Measurements from ENCODE around the gene OR2T35. TPM values are rescaled to one million over a fixed set of nuclear protein-coding genes. Genes with fewer than 3 reads are reported as not detected.
"Not testable (repeated sequence)": the region's sequence is repeated elsewhere in the genome, so short reads cannot be mapped to it uniquely, and the experiment has no call there.

The OR2T35 gene
- total RNA-seq, 2 experiments from 2014 or later = not detected

- H3K4me2 ChIP-seq (ENCODE audit: low read length); H3K79me2 ChIP-seq (ENCODE audit: insufficient read depth, low read depth, low read length); H3K27ac ChIP-seq (ENCODE audit: low read depth, low read length, poor library complexity, severe bottlenecking); H3K4me3 ChIP-seq (ENCODE audit: low read depth, low read length, poor library complexity, severe bottlenecking); BruUV-seq (replicated peaks); H3K9me2 ChIP-seq (ENCODE audit: insufficient read depth, low read length); POLR2A ChIA-PET; DNase-seq (ENCODE audit: low spot score); H2AFZ ChIP-seq (ENCODE audit: low read length); H3K4me1 ChIP-seq (ENCODE audit: insufficient read depth, low read length, poor library complexity, severe bottlenecking); H3K36me3 ChIP-seq (ENCODE audit: insufficient read depth, low read length); CTCF ChIA-PET (ENCODE audit: unreplicated experiment); intact Hi-C loops (cut with micrococcal nuclease; ENCODE audit: unreplicated experiment); H3K9me3 ChIP-seq (ENCODE audit: low read length); H4K20me1 ChIP-seq (ENCODE audit: insufficient read depth, low read length): not testable (repeated sequence)
These were observed 11.7 kb upstream of the OR2T35 start for GRCh38 chr1:248656797-248657196.

- H3K9me2 ChIP-seq (ENCODE audit: insufficient read depth, low read length); H3K4me1 ChIP-seq (ENCODE audit: insufficient read depth, low read length, poor library complexity, severe bottlenecking); H4K20me1 ChIP-seq (ENCODE audit: insufficient read depth, low read length); H2AFZ ChIP-seq (ENCODE audit: low read length); H3K27ac ChIP-seq (ENCODE audit: low read depth, low read length, poor library complexity, severe bottlenecking); H3K4me3 ChIP-seq (ENCODE audit: low read depth, low read length, poor library complexity, severe bottlenecking); CTCF ChIA-PET (ENCODE audit: unreplicated experiment); intact Hi-C loops (cut with micrococcal nuclease; ENCODE audit: unreplicated experiment); POLR2A ChIA-PET; BruUV-seq (replicated peaks); H3K9me3 ChIP-seq (ENCODE audit: low read length); H3K4me2 ChIP-seq (ENCODE audit: low read length); H3K79me2 ChIP-seq (ENCODE audit: insufficient read depth, low read depth, low read length); DNase-seq (ENCODE audit: low spot score); H3K36me3 ChIP-seq (ENCODE audit: insufficient read depth, low read length): not testable (repeated sequence)
These were observed 10.3 kb upstream of the OR2T35 start, which contains the start of gene OR2T27 for GRCh38 chr1:248655354-248655753. Gene OR2T27, minus strand, starts transcription at chr1:248655528. Its CDS starts 4,644 bp downstream, at chr1:248650884.

- H3K79me2 ChIP-seq (ENCODE audit: insufficient read depth, low read depth, low read length); H3K4me1 ChIP-seq (ENCODE audit: insufficient read depth, low read length, poor library complexity, severe bottlenecking); H2AFZ ChIP-seq (ENCODE audit: low read length); H3K36me3 ChIP-seq (ENCODE audit: insufficient read depth, low read length); H3K4me2 ChIP-seq (ENCODE audit: low read length); intact Hi-C loops (cut with micrococcal nuclease; ENCODE audit: unreplicated experiment); POLR2A ChIA-PET; H3K9me3 ChIP-seq (ENCODE audit: low read length); CTCF ChIA-PET (ENCODE audit: unreplicated experiment); H3K4me3 ChIP-seq (ENCODE audit: low read depth, low read length, poor library complexity, severe bottlenecking); BruUV-seq (replicated peaks); H3K27ac ChIP-seq (ENCODE audit: low read depth, low read length, poor library complexity, severe bottlenecking); H3K9me2 ChIP-seq (ENCODE audit: insufficient read depth, low read length); H4K20me1 ChIP-seq (ENCODE audit: insufficient read depth, low read length); DNase-seq (ENCODE audit: low spot score): not testable (repeated sequence)
These were observed 3.9 kb upstream of the OR2T35 start for GRCh38 chr1:248648770-248649536.

- H3K4me1 ChIP-seq (ENCODE audit: insufficient read depth, low read length, poor library complexity, severe bottlenecking); DNase-seq (ENCODE audit: low spot score); H4K20me1 ChIP-seq (ENCODE audit: insufficient read depth, low read length); H3K79me2 ChIP-seq (ENCODE audit: insufficient read depth, low read depth, low read length); CTCF ChIA-PET (ENCODE audit: unreplicated experiment); H3K36me3 ChIP-seq (ENCODE audit: insufficient read depth, low read length); H3K4me3 ChIP-seq (ENCODE audit: low read depth, low read length, poor library complexity, severe bottlenecking); H3K4me2 ChIP-seq (ENCODE audit: low read length); H3K27ac ChIP-seq (ENCODE audit: low read depth, low read length, poor library complexity, severe bottlenecking); H3K9me2 ChIP-seq (ENCODE audit: insufficient read depth, low read length); intact Hi-C loops (cut with micrococcal nuclease; ENCODE audit: unreplicated experiment); BruUV-seq (replicated peaks); POLR2A ChIA-PET; H2AFZ ChIP-seq (ENCODE audit: low read length); H3K9me3 ChIP-seq (ENCODE audit: low read length): not testable (repeated sequence)
These were observed 2.0 kb downstream of the OR2T35 start for GRCh38 chr1:248642971-248643651.

GRCh38 chr1:248641583-248641982 is 3.5 kb downstream of the OR2T35 start:
- H3K9me2 ChIP-seq (ENCODE audit: insufficient read depth, low read length); H3K27ac ChIP-seq (ENCODE audit: low read depth, low read length, poor library complexity, severe bottlenecking); H3K4me3 ChIP-seq (ENCODE audit: low read depth, low read length, poor library complexity, severe bottlenecking); CTCF ChIA-PET (ENCODE audit: unreplicated experiment); H3K36me3 ChIP-seq (ENCODE audit: insufficient read depth, low read length); BruUV-seq (replicated peaks); H3K9me3 ChIP-seq (ENCODE audit: low read length); H2AFZ ChIP-seq (ENCODE audit: low read length); H3K4me2 ChIP-seq (ENCODE audit: low read length); intact Hi-C loops (cut with micrococcal nuclease; ENCODE audit: unreplicated experiment); DNase-seq (ENCODE audit: low spot score); H4K20me1 ChIP-seq (ENCODE audit: insufficient read depth, low read length); H3K4me1 ChIP-seq (ENCODE audit: insufficient read depth, low read length, poor library complexity, severe bottlenecking); POLR2A ChIA-PET; H3K79me2 ChIP-seq (ENCODE audit: insufficient read depth, low read depth, low read length): not testable (repeated sequence)

- H3K4me2 ChIP-seq (ENCODE audit: low read length); H3K4me1 ChIP-seq (ENCODE audit: insufficient read depth, low read length, poor library complexity, severe bottlenecking); H3K4me3 ChIP-seq (ENCODE audit: low read depth, low read length, poor library complexity, severe bottlenecking); H3K27ac ChIP-seq (ENCODE audit: low read depth, low read length, poor library complexity, severe bottlenecking); H3K79me2 ChIP-seq (ENCODE audit: insufficient read depth, low read depth, low read length); H4K20me1 ChIP-seq (ENCODE audit: insufficient read depth, low read length); H3K36me3 ChIP-seq (ENCODE audit: insufficient read depth, low read length); H2AFZ ChIP-seq (ENCODE audit: low read length); intact Hi-C loops (cut with micrococcal nuclease; ENCODE audit: unreplicated experiment); DNase-seq (ENCODE audit: low spot score); H3K9me3 ChIP-seq (ENCODE audit: low read length); H3K9me2 ChIP-seq (ENCODE audit: insufficient read depth, low read length); BruUV-seq (replicated peaks); CTCF ChIA-PET (ENCODE audit: unreplicated experiment); POLR2A ChIA-PET: not testable (repeated sequence)
These were observed 4.2 kb downstream of the OR2T35 start for GRCh38 chr1:248640906-248641305.

All from OCI-LY7 (cell line).